Panc1 (cell line): ENCODE measurements around the gene GOLPH3. TPM values are rescaled to one million over a fixed set of nuclear protein-coding genes. Genes with fewer than 3 reads are reported as not detected.

ENCODE experiments used
- ATAC-seq: fragments of 200-7000 bp; cut with Tn5 transposase; 2 replicates; pipeline ENCODE4 v1.9.1; 2020; ENCODE audit warnings: mild to moderate bottlenecking, moderate library complexity
- BruUV-seq: library from RNA; stranded (reverse); fragments of 400-500 nt; replicated peaks from 2 replicates; lab custom pipeline; 2021; lab: Mats Ljungman, UMichigan
- CTCF ChIA-PET: fragments of 300-600 bp; sonication (Branson Sonifier 250); formaldehyde crosslinking; loops from one replicate; lab custom pipeline; 2022; ENCODE audit warnings: antibody characterized with exemption; lab: Charles Lee
- POLR2A ChIA-PET: fragments of 300-600 bp; sonication (Branson Sonifier 250); formaldehyde crosslinking; loops from one replicate; lab custom pipeline; 2022; ENCODE audit warnings: antibody characterized with exemption; lab: Charles Lee
- DNase-seq: peaks from one replicate; pipeline ENCODE4 v3.0.0-alpha.2; 2010; ENCODE audit warnings: low read depth, low spot score
- H3K27ac ChIP-seq: 2 replicates; pipeline ENCODE4 v1.5.1; 2011; ENCODE audit warnings: mild to moderate bottlenecking, low read length, inconsistent platforms
- H3K27me3 ChIP-seq: fragments of 200-500 bp; sonication (Bioruptor generic); 2 replicates; pipeline ENCODE4 v1.6.0; 2014; ENCODE audit warnings: low read length, inconsistent platforms; ENCODE audit not compliant: control insufficient read depth, insufficient read depth
- H3K36me3 ChIP-seq: fragments of 200-500 bp; sonication (Bioruptor generic); 2 replicates; pipeline ENCODE4 v1.5.1; 2014; ENCODE audit warnings: inconsistent platforms, mild to moderate bottlenecking, low read length, moderate library complexity; ENCODE audit not compliant: control insufficient read depth, insufficient read depth
- H3K4me1 ChIP-seq: 2 replicates; pipeline ENCODE4 v1.5.1; 2011; ENCODE audit warnings: inconsistent platforms, mild to moderate bottlenecking, low read length, moderate library complexity; ENCODE audit not compliant: control insufficient read depth, insufficient read depth
- H3K4me3 ChIP-seq, 2 experiments: 2 replicates each; pipeline ENCODE4 v1.5.1; 2011 to 2012; ENCODE audit warnings: low read depth in 2 of 2, low read length in 2 of 2, mild to moderate bottlenecking in 2 of 2, inconsistent platforms in 1 of 2, moderate library complexity in 1 of 2
- H3K9me3 ChIP-seq: fragments of 200-500 bp; sonication (Bioruptor generic); 2 replicates; pipeline ENCODE4 v1.5.1; 2014; ENCODE audit warnings: low read depth, mild to moderate bottlenecking, inconsistent platforms, low read length, moderate library complexity; ENCODE audit not compliant: control insufficient read depth, insufficient read depth
- POLR2AphosphoS5 ChIP-seq: IDR thresholded peaks from 2 replicates; pipeline ENCODE4 v1.6.1; 2012; ENCODE audit warnings: mild to moderate bottlenecking, low read depth, low read length, moderate library complexity
- REST ChIP-seq, 2 experiments: IDR thresholded peaks; 2 replicates each; pipeline ENCODE4 v1.6.1; 2011 to 2012; ENCODE audit warnings: low read depth in 2 of 2, control low read depth in 1 of 2, low read length in 1 of 2, mild to moderate bottlenecking in 1 of 2, moderate library complexity in 1 of 2; ENCODE audit not compliant: insufficient read depth in 1 of 2
- SIN3A ChIP-seq: IDR thresholded peaks from 2 replicates; pipeline ENCODE4 v1.6.1; 2012; ENCODE audit warnings: low read depth, mild to moderate bottlenecking, low read length, moderate library complexity, borderline replicate concordance; ENCODE audit not compliant: insufficient read depth
- TCF7L2 ChIP-seq: IDR thresholded peaks from 2 replicates; pipeline ENCODE4 v1.6.1; 2011; ENCODE audit warnings: mild to moderate bottlenecking, low read depth, low read length, inconsistent platforms
- in situ Hi-C: cut with HindIII; loops from 2 replicates; pipeline ENCODE4 v1.10.0; 2016; ENCODE audit warnings: low sequenced_read_pairs, low pct_unique_long_range_greater_than_20kb
- intact Hi-C: fragments of 100-400 bp; cut with micrococcal nuclease; formaldehyde crosslinking; loops from one replicate; pipeline ENCODE4 v1.10.0; 2022; ENCODE audit not compliant: unreplicated experiment
- total RNA-seq: library from RNA; stranded (reverse); gene quantifications from one replicate; pipeline ENCODE4 v1.2.1, GENCODE V29; 2021; ENCODE audit not compliant: unreplicated experiment
- TF ChIP-seq, protein P1 (sequence below): fragments of 450-650 bp; IDR thresholded peaks from 2 replicates; pipeline ENCODE4 v1.5.1; 2017; ENCODE audit warnings: mild to moderate bottlenecking

GOLPH3 gene
- total RNA-seq, 1 experiment from 2014 or later = 89.7 TPM

- intact Hi-C loops (no loop called here), in situ Hi-C loops (no loop called here)
- Histone ChIP-seq H3K4me1 (peaks cover 13% of the 10 kb centered on the region; the same call in 1 of the 2 replicates), H3K27ac (no peak overlapping the region), H3K36me3 (no peaks in the 10 kb centered on the region), H3K9me3 (no peaks in the 10 kb centered on the region), H3K27me3 (no peaks in the 10 kb centered on the region), H3K4me3 (no peak overlapping the region)
- ChIA-PET CTCF (no interaction called here), POLR2A (no interaction called here)
- BruUV-seq = no TSS peak
- DNase-seq = no peak
- no peak; the same call in 1 of the 2 replicates for ATAC-seq
- TF ChIP-seq, protein P1, sequence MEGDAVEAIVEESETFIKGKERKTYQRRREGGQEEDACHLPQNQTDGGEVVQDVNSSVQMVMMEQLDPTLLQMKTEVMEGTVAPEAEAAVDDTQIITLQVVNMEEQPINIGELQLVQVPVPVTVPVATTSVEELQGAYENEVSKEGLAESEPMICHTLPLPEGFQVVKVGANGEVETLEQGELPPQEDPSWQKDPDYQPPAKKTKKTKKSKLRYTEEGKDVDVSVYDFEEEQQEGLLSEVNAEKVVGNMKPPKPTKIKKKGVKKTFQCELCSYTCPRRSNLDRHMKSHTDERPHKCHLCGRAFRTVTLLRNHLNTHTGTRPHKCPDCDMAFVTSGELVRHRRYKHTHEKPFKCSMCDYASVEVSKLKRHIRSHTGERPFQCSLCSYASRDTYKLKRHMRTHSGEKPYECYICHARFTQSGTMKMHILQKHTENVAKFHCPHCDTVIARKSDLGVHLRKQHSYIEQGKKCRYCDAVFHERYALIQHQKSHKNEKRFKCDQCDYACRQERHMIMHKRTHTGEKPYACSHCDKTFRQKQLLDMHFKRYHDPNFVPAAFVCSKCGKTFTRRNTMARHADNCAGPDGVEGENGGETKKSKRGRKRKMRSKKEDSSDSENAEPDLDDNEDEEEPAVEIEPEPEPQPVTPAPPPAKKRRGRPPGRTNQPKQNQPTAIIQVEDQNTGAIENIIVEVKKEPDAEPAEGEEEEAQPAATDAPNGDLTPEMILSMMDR = no peak
- no peak for TF ChIP-seq SIN3A
- TF ChIP-seq POLR2AphosphoS5 = no peak
- no peak for TF ChIP-seq TCF7L2
- no peak for TF ChIP-seq REST (IDR thresholded peaks at IDR 0.05; ENCODE audit: insufficient read depth in 1 of 2, low read depth in 2 of 2, low read length in 1 of 2)
Observed at GRCh38 chr5:32145378-32145777, 28.7 kb downstream of the GOLPH3 start.

GRCh38 chr5:32144378-32145207 lies 29.5 kb downstream of the GOLPH3 start:
- in situ Hi-C loops (no loop called here), intact Hi-C loops (no loop called here)
- Histone ChIP-seq H3K4me1 (peaks cover 13% of the 10 kb centered on the region; the same call in 1 of the 2 replicates), H3K27me3 (no peaks in the 10 kb centered on the region), H3K36me3 (no peaks in the 10 kb centered on the region), H3K27ac (no peak overlapping the region), H3K9me3 (no peaks in the 10 kb centered on the region), H3K4me3 (no peak overlapping the region)
- BruUV-seq = no TSS peak
- ChIA-PET CTCF (interaction anchor here (0.6 kb wide), 1 partner anchor 13 kb away, joined by 3 read pairs; no protein-coding TSS in a partner anchor), POLR2A (no interaction called here)
- ATAC-seq (no peak), DNase-seq (no peak)
- TF ChIP-seq SIN3A = no peak
- TF ChIP-seq, protein P1 = no peak
- TF ChIP-seq TCF7L2 = no peak
